GM23248 (cell line): Measurements from ENCODE around the gene STAP1.

Source experiments
- EZH2 ChIP-seq: fragments of 200-600 bp; sonication (generic); IDR thresholded peaks from 2 replicates; pipeline ENCODE4 v1.6.1; 2018; ENCODE audit warnings: antibody characterized with exemption, mild to moderate bottlenecking; ENCODE audit not compliant: insufficient read depth, poor library complexity, severe bottlenecking
- EZH2phosphoT487 ChIP-seq: fragments of 200-600 bp; sonication (generic); IDR thresholded peaks from 2 replicates; pipeline ENCODE4 v1.6.1; 2018; ENCODE audit warnings: antibody characterized with exemption, moderate library complexity, mild to moderate bottlenecking, low read depth; ENCODE audit not compliant: insufficient read depth

DNA sequence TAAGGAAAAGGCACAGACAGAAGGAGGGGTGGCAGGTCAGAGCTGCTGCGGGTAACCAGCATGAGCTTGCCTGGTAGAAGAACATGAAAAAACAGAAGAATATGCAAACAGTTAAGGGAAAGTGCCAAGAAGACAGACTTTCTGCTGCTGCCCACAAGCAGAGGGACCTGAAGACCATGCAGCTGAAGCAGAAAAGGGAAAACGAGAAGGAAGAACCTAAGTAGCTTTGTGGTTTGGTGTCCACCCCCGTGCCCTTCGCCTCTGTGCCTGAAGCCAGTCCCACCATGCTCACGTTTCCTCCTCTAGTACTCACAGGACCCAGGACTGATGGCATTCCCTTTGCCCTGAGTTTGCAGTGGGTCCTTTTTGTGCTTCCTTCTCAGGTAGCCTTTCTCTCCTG, 79.6 kb downstream of the STAP1 start:
- no peak for TF ChIP-seq EZH2phosphoT487
- no peak for TF ChIP-seq EZH2
